H1 (cell line): ENCODE results near the gene TOM1. TPM values are rescaled to one million over a fixed set of nuclear protein-coding genes. Genes with fewer than 3 reads are reported as not detected.

Experiments
- ATF2 ChIP-seq: IDR thresholded peaks from 2 replicates; pipeline ENCODE4 v1.6.1; 2012; ENCODE audit warnings: low read length, inconsistent platforms
- BACH1 ChIP-seq: IDR thresholded peaks from 2 replicates; pipeline ENCODE4 v1.6.1; 2012; ENCODE audit warnings: low read length, improper control_type of control experiment
- BRCA1 ChIP-seq: IDR thresholded peaks from 2 replicates; pipeline ENCODE4 v1.6.1; 2012; ENCODE audit warnings: low read depth, low read length, improper control_type of control experiment
- CREB1 ChIP-seq: IDR thresholded peaks from 2 replicates; pipeline ENCODE4 v1.6.1; 2012; ENCODE audit warnings: inconsistent platforms
- CTBP2 ChIP-seq: IDR thresholded peaks from 2 replicates; pipeline ENCODE4 v1.7.0; 2011; ENCODE audit warnings: borderline replicate concordance, mild to moderate bottlenecking, moderate library complexity, mixed read lengths, low read length; ENCODE audit not compliant: insufficient read depth, insufficient read length
- EP300 ChIP-seq, 2 experiments: IDR thresholded peaks; 1 replicate in 1 of 2; 2 replicates in 1 of 2; pipeline ENCODE4 v1.6.1; 2011 to 2012; ENCODE audit warnings: low read depth in 2 of 2, low read length in 2 of 2, mild to moderate bottlenecking in 2 of 2, borderline replicate concordance in 1 of 2, inconsistent platforms in 1 of 2, moderate library complexity in 1 of 2
- FOSL1 ChIP-seq: IDR thresholded peaks from 2 replicates; pipeline ENCODE4 v1.6.1; 2011; ENCODE audit warnings: mild to moderate bottlenecking, low read depth, low read length, moderate library complexity; ENCODE audit not compliant: insufficient read depth
- GABPA ChIP-seq: IDR thresholded peaks from 2 replicates; pipeline ENCODE4 v1.6.1; 2011; ENCODE audit warnings: mild to moderate bottlenecking, low read length, moderate library complexity, borderline replicate concordance; ENCODE audit not compliant: insufficient read depth
- HDAC2 ChIP-seq, 2 experiments: fragments of 300-600 bp in 1 of 2; sonication (generic) in 1 of 2; IDR thresholded peaks; 2 replicates each; pipeline ENCODE4 v1.6.1; 2011 to 2012; ENCODE audit warnings: low read depth in 2 of 2, low read length in 2 of 2, mild to moderate bottlenecking in 2 of 2, moderate library complexity in 2 of 2, borderline replicate concordance in 1 of 2, inconsistent platforms in 1 of 2
- KDM1A ChIP-seq: fragments of 200-600, 300-600 bp; sonication (generic); IDR thresholded peaks from 2 replicates; pipeline ENCODE4 v1.7.1; 2016; ENCODE audit warnings: mild to moderate bottlenecking, low read length, borderline replicate concordance
- NANOG ChIP-seq: IDR thresholded peaks from 2 replicates; pipeline ENCODE4 v1.6.1; 2011; ENCODE audit warnings: low read length, low read depth, mild to moderate bottlenecking, inconsistent platforms; ENCODE audit not compliant: insufficient read depth, poor library complexity, severe bottlenecking
- PHF8 ChIP-seq: fragments of 200-600 bp; sonication (generic); conservative IDR thresholded peaks from 2 replicates; pipeline ENCODE4 v1.7.1; 2012; ENCODE audit warnings: low read depth, mild to moderate bottlenecking, inconsistent platforms, low read length, moderate library complexity
- POLR2A ChIP-seq, 2 experiments: IDR thresholded peaks; 1 replicate in 1 of 2; 2 replicates in 1 of 2; pipeline ENCODE4 v1.6.1; 2011; ENCODE audit warnings: low read depth in 2 of 2, low read length in 2 of 2, mild to moderate bottlenecking in 2 of 2; ENCODE audit errors: control extremely low read depth in 1 of 2
- POLR2AphosphoS5 ChIP-seq: IDR thresholded peaks from 2 replicates; pipeline ENCODE4 v1.6.1; 2011; ENCODE audit warnings: low read depth, low read length
- RNF2 ChIP-seq: fragments of 200-900, 300-1000 bp; sonication (generic); IDR thresholded peaks from 2 replicates; pipeline ENCODE4 v1.7.1; 2016; ENCODE audit warnings: borderline replicate concordance, low read depth, mild to moderate bottlenecking, antibody characterized with exemption, low read length; ENCODE audit not compliant: poor library complexity, severe bottlenecking; ENCODE audit errors: missing control alignments
- RXRA ChIP-seq: IDR thresholded peaks from 2 replicates; pipeline ENCODE4 v1.6.1; 2011; ENCODE audit warnings: low read depth, mild to moderate bottlenecking, low read length, moderate library complexity; ENCODE audit not compliant: insufficient read depth
- SAP30 ChIP-seq: fragments of 300-600 bp; sonication (generic); IDR thresholded peaks from 2 replicates; pipeline ENCODE4 v1.7.1; 2012; ENCODE audit warnings: low read length, moderate library complexity, mild to moderate bottlenecking, inconsistent platforms; ENCODE audit not compliant: insufficient read depth, insufficient replicate concordance
- SIN3A ChIP-seq, 2 experiments: IDR thresholded peaks in 1 of 2; conservative IDR thresholded peaks in 1 of 2; 2 replicates each; pipeline ENCODE4 v1.6.1; 2011 to 2012; ENCODE audit warnings: low read length in 2 of 2, improper control_type of control experiment in 1 of 2, low read depth in 1 of 2, mild to moderate bottlenecking in 1 of 2
- TBP ChIP-seq: IDR thresholded peaks from 2 replicates; pipeline ENCODE4 v1.6.1; 2011; ENCODE audit warnings: low read depth, low read length, improper control_type of control experiment
- ZNF274 ChIP-seq: IDR thresholded peaks from 2 replicates; pipeline ENCODE4 v1.7.0; 2012; ENCODE audit warnings: low read length, borderline replicate concordance; ENCODE audit errors: extremely low read depth
- polyA plus RNA-seq, 7 experiments: library from polyadenylated mRNA; depleted of rRNA in 3 of 7; stranded (reverse) in 5 of 7; unstranded in 2 of 7; fragments of >200 nt in 5 of 7; fragments of 200-250 nt in 2 of 7; gene quantifications; 1 replicate in 5 of 7; 2 replicates in 1 of 7; 4 replicates in 1 of 7; pipeline versions ENCODE4 v1.2.1 to v1.2.3, GENCODE V29; 2011 to 2013; ENCODE audit warnings: missing spikeins in 2 of 7, mixed read lengths in 2 of 7
- total RNA-seq: library from RNA; stranded (reverse); fragmentation: NEBNext Ultra II Directional; extraction: Animal tissue kit (Norgen Biotek cat#: 25700); gene quantifications from 2 replicates; pipeline ENCODE4 v1.2.1, GENCODE V29; 2021

TOM1 gene
- total and polyA plus RNA-seq, 2 of the 8 experiments (the other 6 are each of a cell fraction or from before 2014, with no cell fraction given), result 25.1 to 39.2 TPM

DNA sequence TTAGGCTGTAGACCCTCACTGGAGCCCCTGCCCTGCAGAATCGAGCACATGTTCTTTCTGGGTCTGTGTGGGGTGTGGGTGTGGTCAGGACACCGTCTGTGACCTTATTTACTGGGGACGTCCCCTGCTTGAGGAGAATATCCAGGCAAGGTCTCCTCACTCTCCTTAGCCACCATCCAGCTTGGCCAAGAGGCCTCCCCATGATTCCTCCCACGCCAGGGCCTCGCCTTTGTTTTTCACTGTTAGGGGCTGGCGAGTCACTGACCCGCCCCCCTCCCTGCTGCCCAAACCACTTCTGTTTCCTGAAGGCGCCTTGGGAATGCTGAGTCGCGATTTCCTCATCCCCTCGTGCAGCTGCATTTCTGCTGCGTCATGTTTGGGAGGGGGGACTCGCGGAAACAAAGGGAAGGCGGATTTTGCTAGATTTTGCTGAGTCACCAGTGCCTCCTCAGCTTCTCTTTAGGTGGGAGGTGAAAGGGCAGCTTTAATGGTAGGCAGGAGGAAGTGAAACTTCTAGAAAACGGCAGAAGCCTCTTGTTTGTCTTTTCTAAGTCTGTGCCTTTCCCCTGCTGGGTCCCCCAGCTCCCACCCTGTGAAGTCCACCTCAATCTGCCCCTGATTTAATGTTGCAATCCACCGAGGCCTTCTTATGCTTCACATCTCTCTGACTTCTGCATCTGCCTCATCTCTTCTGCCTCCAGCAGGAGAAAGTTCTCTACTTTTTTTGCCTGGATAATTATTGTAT lies 77.2 kb downstream of the TOM1 start (continued):
- TF ChIP-seq RNF2 (no peak), EP300 (IDR thresholded peaks at IDR 0.05; ENCODE audit: borderline replicate concordance in 1 of 2, low read depth in 2 of 2, low read length in 2 of 2) (peak in 1 of 2 experiments; percentile 89; a peak in 1 of 3 replicates), ZNF274 (no peak), POLR2AphosphoS5 (no peak; the same call in none of the 2 replicates), RXRA (no peak), TBP (0 out of 2 replicates have a peak, but pooled peaks have one; percentile 26), SIN3A (conservative IDR thresholded peaks at IDR 0.05 in 1 of 2, IDR thresholded peaks at IDR 0.05 in 1 of 2; ENCODE audit: low read depth in 1 of 2, low read length in 2 of 2) (peak; percentile 96; a peak in 3 of 4 replicates), SAP30 (no peak), GABPA (no peak), NANOG (no peak), CREB1 (peak; percentile 51), POLR2A (IDR thresholded peaks at IDR 0.05; ENCODE audit: control extremely low read depth in 1 of 2, low read depth in 2 of 2, low read length in 2 of 2) (peak in 1 of 2 experiments; percentile 29; a peak in 1 of 3 replicates), CTBP2 (no peak), BRCA1 (no peak), BACH1 (peak; percentile 100), KDM1A (no peak), FOSL1 (no peak), PHF8 (no peak; the same call in 1 of the 2 replicates), ATF2 (peak; percentile 53; the same call in 1 of the 2 replicates), HDAC2 (IDR thresholded peaks at IDR 0.05; ENCODE audit: borderline replicate concordance in 1 of 2, low read depth in 2 of 2, low read length in 2 of 2) (peak; percentile 50 to 88; a peak in 3 of 4 replicates)
